Epithelial cell of proximal tubule (primary cell): ENCODE results near the gene SERINC5. TPM values are rescaled to one million over a fixed set of nuclear protein-coding genes. Genes with fewer than 3 reads are reported as not detected.
A peak's percentile ranks its signal among the peaks of the same experiment; 100 is the strongest.
"Not testable (repeated sequence)": the region's sequence is repeated elsewhere in the genome, so short reads cannot be mapped to it uniquely, and the experiment has no call there.

ENCODE experiments used
- DNase-seq: peaks from one replicate; pipeline ENCODE4 v3.0.0-alpha.2; 2011; ENCODE audit warnings: low read depth
- H3K4me3 ChIP-seq: 2 replicates; pipeline ENCODE4 v1.5.1; 2011; ENCODE audit warnings: low read depth, mild to moderate bottlenecking, low read length
- CTCF ChIP-seq: conservative IDR thresholded peaks from 2 replicates; pipeline ENCODE4 v1.5.1; 2012; ENCODE audit warnings: low read depth, mild to moderate bottlenecking, low read length
- total RNA-seq: library from RNA; depleted of rRNA; stranded (reverse); fragments of >200 nt; gene quantifications from 2 replicates; pipeline ENCODE4 v1.2.3, GENCODE V29; 2015

Gene SERINC5
- total RNA-seq, 1 donor from 2014 or later, result 7.1 TPM

- no peak overlapping the region for H3K4me3 ChIP-seq
- DNase-seq, result no peak
- TF ChIP-seq CTCF, result no peak
These were observed 68.3 kb downstream of the SERINC5 start for GRCh38 chr5:80187421-80188090.

GRCh38 chr5:80185535-80185934 lies 70.3 kb downstream of the SERINC5 start:
- H3K4me3 ChIP-seq, DNase-seq: not testable (repeated sequence)

- no peak for DNase-seq
- TF ChIP-seq CTCF, result no peak
- H3K4me3 ChIP-seq, result no peak overlapping the region
These were observed 70.8 kb downstream of the SERINC5 start for GRCh38 chr5:80185095-80185494.

GRCh38 chr5:80184235-80185023 lies 71.4 kb downstream of the SERINC5 start:
- DNase-seq, result no peak
- no peak overlapping the region for H3K4me3 ChIP-seq

GRCh38 chr5:80183728-80184234 lies 72.1 kb downstream of the SERINC5 start:
- not testable (repeated sequence) for DNase-seq

More at GRCh38 chr5:80184235-80185023, 71.4 kb downstream of the SERINC5 start:
- no peak for TF ChIP-seq CTCF

GRCh38 chr5:80182809-80183580 lies 72.9 kb downstream of the SERINC5 start:
- DNase-seq, result no peak
- TF ChIP-seq CTCF, result no peak
- no peak overlapping the region for H3K4me3 ChIP-seq

More at GRCh38 chr5:80183728-80184234, 72.1 kb downstream of the SERINC5 start:
- not testable (repeated sequence) for H3K4me3 ChIP-seq

GRCh38 chr5:80181618-80182211 lies 74.1 kb downstream of the SERINC5 start:
- no peak for TF ChIP-seq CTCF
- peak; percentile 52 for DNase-seq
- no peak overlapping the region for H3K4me3 ChIP-seq
